SK-N-SH (cell line): ENCODE data around the gene HAPLN2. TPM values are rescaled to one million over a fixed set of nuclear protein-coding genes. Genes with fewer than 3 reads are reported as not detected.

ENCODE experiments used
- CTCF ChIA-PET: fragments of 300-600, 350-600 bp; formaldehyde crosslinking; extraction: SDS; loops from one replicate; lab custom pipeline; 2021; lab: Yijun Ruan, JAX
- POLR2A ChIA-PET: fragments of 350-600 bp; sonication (Branson Sonifier 250); formaldehyde crosslinking; extraction: SDS; loops from one replicate; lab custom pipeline; 2020; ENCODE audit warnings: antibody characterized with exemption, inconsistent platforms; lab: Yijun Ruan, JAX
- DNase-seq: peaks from one replicate; pipeline ENCODE4 v3.0.0; 2012
- H2AFZ ChIP-seq: fragments of 200-600 bp; sonication (generic); 2 replicates; pipeline ENCODE4 v1.8.1; 2016; ENCODE audit warnings: antibody characterized with exemption, mild to moderate bottlenecking, low read depth
- H3F3A ChIP-seq: fragments of 200-600 bp; sonication (generic); replicated peaks from 2 replicates; pipeline ENCODE3; 2016; ENCODE audit warnings: antibody characterized with exemption, mild to moderate bottlenecking; ENCODE audit not compliant: insufficient read depth
- H3K27ac ChIP-seq, 2 experiments: fragments of 200-500 bp in 1 of 2; fragments of 200-600 bp in 1 of 2; sonication (Bioruptor generic) in 1 of 2; sonication (generic), shearing (Covaris generic) in 1 of 2; 2 replicates each; pipeline versions ENCODE4 v1.5.1 to v1.6.1; 2014 to 2016; ENCODE audit warnings: low read depth in 2 of 2, inconsistent platforms in 1 of 2, low read length in 1 of 2, mild to moderate bottlenecking in 1 of 2, mixed read lengths in 1 of 2
- H3K27me3 ChIP-seq: fragments of 200-600 bp; sonication (generic), shearing (Covaris generic); 2 replicates; pipeline ENCODE4 v1.6.1; 2016; ENCODE audit warnings: mixed run types; ENCODE audit not compliant: insufficient read depth
- H3K36me3 ChIP-seq, 2 experiments: fragments of 200-500 bp in 1 of 2; fragments of 200-600 bp in 1 of 2; sonication (Bioruptor generic) in 1 of 2; sonication (generic) in 1 of 2; replicated peaks in 1 of 2; 2 replicates each; pipeline versions ENCODE3 to v1.5.1; 2014 to 2016; ENCODE audit warnings: low read length in 1 of 2, mild to moderate bottlenecking in 1 of 2; ENCODE audit not compliant: insufficient read depth in 2 of 2, control insufficient read depth in 1 of 2
- H3K4me1 ChIP-seq, 2 experiments: fragments of 200-500 bp in 1 of 2; fragments of 200-600 bp in 1 of 2; sonication (Bioruptor generic) in 1 of 2; sonication (generic), shearing (Covaris generic) in 1 of 2; 2 replicates each; pipeline versions ENCODE4 v1.5.1 to v1.6.1; 2014 to 2016; ENCODE audit warnings: low read depth in 1 of 2, low read length in 1 of 2, mixed run types in 1 of 2; ENCODE audit not compliant: insufficient read depth in 2 of 2, control insufficient read depth in 1 of 2
- H3K4me2 ChIP-seq: fragments of 200-600 bp; sonication (generic), shearing (Covaris generic); 2 replicates; pipeline ENCODE4 v1.6.1; 2017; ENCODE audit warnings: mixed run types
- H3K4me3 ChIP-seq, 2 experiments: fragments of 200-500 bp in 1 of 2; fragments of 200-600 bp in 1 of 2; sonication (Bioruptor generic) in 1 of 2; sonication (generic), shearing (Covaris generic) in 1 of 2; 2 replicates each; pipeline versions ENCODE4 v1.5.1 to v1.8.1; 2014 to 2016; ENCODE audit warnings: low read depth in 2 of 2, inconsistent platforms in 1 of 2, low read length in 1 of 2, mild to moderate bottlenecking in 1 of 2, mixed read lengths in 1 of 2, moderate library complexity in 1 of 2
- H3K79me2 ChIP-seq: fragments of 200-600 bp; sonication (generic); 2 replicates; pipeline ENCODE4 v1.8.1; 2017; ENCODE audit warnings: mild to moderate bottlenecking; ENCODE audit not compliant: insufficient read depth
- H3K9ac ChIP-seq: fragments of 200-600 bp; sonication (generic); 2 replicates; pipeline ENCODE4 v1.6.1; 2017; ENCODE audit warnings: mixed run types
- H3K9me2 ChIP-seq: fragments of 200-600 bp; sonication (generic); 2 replicates; pipeline ENCODE4 v1.6.1; 2017; ENCODE audit warnings: mixed run types
- H3K9me3 ChIP-seq: fragments of 200-600 bp; sonication (generic); 2 replicates; pipeline ENCODE4 v1.6.1; 2017; ENCODE audit warnings: mixed run types, mild to moderate bottlenecking, moderate library complexity
- H4K20me1 ChIP-seq: fragments of 200-600 bp; sonication (generic); 2 replicates; pipeline ENCODE4 v1.6.1; 2017; ENCODE audit warnings: mild to moderate bottlenecking, mixed run types; ENCODE audit not compliant: insufficient read depth
- EZH2phosphoT487 ChIP-seq: fragments of 200-600 bp; sonication (generic); IDR thresholded peaks from 2 replicates; pipeline ENCODE4 v1.6.1; 2017; ENCODE audit warnings: low read depth, mixed run types, mild to moderate bottlenecking, antibody characterized with exemption, moderate library complexity, borderline replicate concordance
- FOXM1 ChIP-seq: IDR thresholded peaks from 2 replicates; pipeline ENCODE4 v1.4.0; 2012; ENCODE audit warnings: low read depth, mild to moderate bottlenecking
- GATA2 ChIP-seq: sonication (generic); formaldehyde crosslinking; IDR thresholded peaks from 2 replicates; pipeline ENCODE4 v1.5.0; 2020; ENCODE audit warnings: mild to moderate bottlenecking, missing genetic modification reagents
- MAX ChIP-seq: IDR thresholded peaks from 2 replicates; pipeline ENCODE4 v1.4.0; 2012; ENCODE audit warnings: low read depth
- MEF2A ChIP-seq: IDR thresholded peaks from 2 replicates; pipeline ENCODE4 v1.4.0; 2012; ENCODE audit warnings: low read depth, borderline replicate concordance
- NFIC ChIP-seq: IDR thresholded peaks from 2 replicates; pipeline ENCODE4 v1.4.0; 2012; ENCODE audit warnings: borderline replicate concordance
- PBX3 ChIP-seq: IDR thresholded peaks from 2 replicates; pipeline ENCODE4; 2012
- RAD21 ChIP-seq: IDR thresholded peaks from 2 replicates; pipeline ENCODE4 v1.6.1; 2012; ENCODE audit warnings: mild to moderate bottlenecking, low read length
- RCOR1 ChIP-seq: fragments of 150-350 bp; IDR thresholded peaks from 2 replicates; pipeline ENCODE4 v1.6.1; 2017; ENCODE audit warnings: antibody characterized with exemption, low read length
- SIN3A ChIP-seq: IDR thresholded peaks from 2 replicates; pipeline ENCODE4 v1.6.1; 2012; ENCODE audit warnings: low read depth, mild to moderate bottlenecking, low read length, moderate library complexity, borderline replicate concordance
- SMC3 ChIP-seq: IDR thresholded peaks from 2 replicates; pipeline ENCODE4 v1.6.1; 2012; ENCODE audit warnings: low read depth, low read length, improper control_type of control experiment
- TAF1 ChIP-seq: IDR thresholded peaks from 2 replicates; pipeline ENCODE4 v1.6.1; 2012; ENCODE audit warnings: low read depth, mild to moderate bottlenecking, low read length, moderate library complexity, borderline replicate concordance
- TCF12 ChIP-seq: IDR thresholded peaks from 2 replicates; pipeline ENCODE4 v1.4.0; 2012
- USF1 ChIP-seq: IDR thresholded peaks from 2 replicates; pipeline ENCODE4 v1.4.0; 2012; ENCODE audit warnings: low read depth, borderline replicate concordance
- USF2 ChIP-seq: fragments of 150-350 bp; IDR thresholded peaks from 2 replicates; pipeline ENCODE4 v1.6.1; 2017; ENCODE audit warnings: antibody characterized with exemption, low read length, low read depth, borderline replicate concordance
- YY1 ChIP-seq: IDR thresholded peaks from 2 replicates; pipeline ENCODE4 v1.4.0; 2012; ENCODE audit warnings: low read depth, mild to moderate bottlenecking
- WGBS: methylation state at CpG from one replicate; pipeline ENCODE4 v1.1.6; 2017; ENCODE audit warnings: low lambda C conversion rate; 5-methylcytosine and 5-hydroxymethylcytosine counted together
- polyA plus RNA-seq, 3 experiments: library from polyadenylated mRNA; depleted of rRNA; stranded (reverse); fragments of >200 nt; gene quantifications; 2 replicates each; pipeline ENCODE4 v1.2.3, GENCODE V29; 2012

The HAPLN2 gene
- polyA plus RNA-seq, 1 of the 3 experiments (the other 2 are of a cell fraction), result 0.20 TPM

- WGBS, result 32% methylated on average over 8 of the region's 10 CpGs
- CTCF ChIA-PET, result interaction anchor here (0.5 to 2.5 kb wide), 7 partner anchors 11 to 187 kb away, joined by 3 to 13 read pairs (median 4); no protein-coding TSS in a partner anchor
These were observed 46.6 kb upstream of the HAPLN2 start for GRCh38 chr1:156572663-156573018.

GRCh38 chr1:156574039-156574633 is 45.1 kb upstream of the HAPLN2 start:
- WGBS, result 57% methylated on average over 2 of the region's 2 CpGs
- Histone ChIP-seq H2AFZ (no peak overlapping the region), H4K20me1 (peaks cover 4% of the 10 kb centered on the region; the same call in 1 of the 2 replicates), H3K9ac (no peak overlapping the region), H3K4me2 (no peak overlapping the region), H3K36me3 (no peaks in the 10 kb centered on the region), H3K4me1 (peaks cover 7 to 15% of the 10 kb centered on the region in 2 experiments; a peak in 3 of 4 replicates), H3K79me2 (peaks cover 31% of the 10 kb centered on the region), H3K27ac (no peak overlapping the region), H3K9me3 (no peaks in the 10 kb centered on the region), H3K4me3 (no peak overlapping the region), H3K9me2 (no peaks in the 10 kb centered on the region), H3F3A (peaks cover 9% of the 10 kb centered on the region), H3K27me3 (no peaks in the 10 kb centered on the region)
- ChIA-PET CTCF (interaction anchor here (1.0 to 2.8 kb wide), 6 partner anchors 11 to 85 kb away, joined by 3 to 9 read pairs (median 3); partner anchors contain the start of gene NAXE), POLR2A (no interaction called here)
- no peak for DNase-seq
- TF ChIP-seq SMC3, result no peak
- TF ChIP-seq USF2, result no peak
- TF ChIP-seq TCF12, result no peak

More at GRCh38 chr1:156572663-156573018, 46.6 kb upstream of the HAPLN2 start:
- no peak for DNase-seq
- H3K79me2 ChIP-seq, result peaks cover 34% of the 10 kb centered on the region
- TF ChIP-seq RCOR1, result no peak
- no peak for TF ChIP-seq PBX3
- no peak for TF ChIP-seq MAX
- TF ChIP-seq NFIC, result no peak
- no peak for TF ChIP-seq EZH2phosphoT487
- no peak for TF ChIP-seq USF1
- TF ChIP-seq TAF1, result no peak
- TF ChIP-seq SIN3A, result no peak
- no peak for TF ChIP-seq YY1
- TF ChIP-seq MEF2A, result no peak
- no peak for TF ChIP-seq GATA2 (CRISPR knock-in tag)
- TF ChIP-seq FOXM1, result no peak
- TF ChIP-seq RAD21, result no peak
- H3F3A ChIP-seq, result peaks cover 11% of the 10 kb centered on the region
- H3K4me3 ChIP-seq, result peak overlapping the region; percentile 67 to 72
- H3K9me2 ChIP-seq, result no peaks in the 10 kb centered on the region
- H2AFZ ChIP-seq, result peak overlapping the region; percentile 75
- H3K27me3 ChIP-seq, result no peaks in the 10 kb centered on the region
- H3K27ac ChIP-seq, result no peak overlapping the region
- no peaks in the 10 kb centered on the region for H3K9me3 ChIP-seq
- H3K4me2 ChIP-seq, result peak overlapping the region; percentile 83
- no peak overlapping the region for H3K9ac ChIP-seq
- peaks cover 4% of the 10 kb centered on the region; the same call in 1 of the 2 replicates for H4K20me1 ChIP-seq
- peaks cover 7 to 15% of the 10 kb centered on the region in 2 experiments; a peak in 3 of 4 replicates for H3K4me1 ChIP-seq
- POLR2A ChIA-PET, result no interaction called here
- peaks cover 2 to 3% of the 10 kb centered on the region in 2 experiments for H3K36me3 ChIP-seq
